Left renal pelvis (tissue), 4 donors: Measurements from ENCODE around the gene RBM26. TPM values are rescaled to one million over a fixed set of nuclear protein-coding genes. Genes with fewer than 3 reads are reported as not detected.

Experiments used
- DNase-seq, 4 donors: peaks; one replicate each; pipeline ENCODE4 v3.0.0-alpha.2; 2013; ENCODE audit warnings: low read depth in 4 of 4, low spot score in 3 of 4
- polyA plus RNA-seq, 4 donors: library from polyadenylated mRNA; unstranded; fragments of 120-200 nt; gene quantifications; one replicate each; pipeline ENCODE4 v1.2.1, GENCODE V29; 2013; ENCODE audit not compliant: insufficient read length in 4 of 4

RBM26 gene
- 10 to 100 TPM; 80.3 to 88.7 (median 84.9) TPM for polyA plus RNA-seq

- DNase-seq = peak; percentile 92 to 96 (median 94)
Measured at GRCh38 chr13:79405831-79406596, at the start of gene RBM26. RBM26 (minus strand) TSS chr13:79406255; CDS start chr13:79405774, 481 bp downstream.

- no peak for DNase-seq
Measured at GRCh38 chr13:79455331-79455730, 49.3 kb upstream of the RBM26 start.

- no peak for DNase-seq
Measured at GRCh38 chr13:79452239-79452913, 46.3 kb upstream of the RBM26 start.

- no peak for DNase-seq
Measured at GRCh38 chr13:79451500-79451962, 45.5 kb upstream of the RBM26 start.

- DNase-seq = no peak
Measured at GRCh38 chr13:79450110-79450509, 44.1 kb upstream of the RBM26 start.

- no peak for DNase-seq
Measured at GRCh38 chr13:79448413-79448812, 42.4 kb upstream of the RBM26 start.

- no peak for DNase-seq
Measured at GRCh38 chr13:79447741-79448140, 41.7 kb upstream of the RBM26 start.

GRCh38 chr13:79447141-79447540, 41.1 kb upstream of the RBM26 start:
- no peak for DNase-seq

- DNase-seq = no peak
Measured at GRCh38 chr13:79445968-79446645, 40.1 kb upstream of the RBM26 start.

GRCh38 chr13:79442706-79443105, 36.7 kb upstream of the RBM26 start:
- DNase-seq = no peak

- no peak for DNase-seq
Measured at GRCh38 chr13:79442221-79442620, 36.2 kb upstream of the RBM26 start.

- no peak for DNase-seq
Measured at GRCh38 chr13:79440958-79441528, 35.0 kb upstream of the RBM26 start.

- no peak for DNase-seq
Measured at GRCh38 chr13:79439275-79439674, 33.2 kb upstream of the RBM26 start.

- no peak for DNase-seq
Measured at GRCh38 chr13:79435561-79435990, 29.5 kb upstream of the RBM26 start.

GRCh38 chr13:79434556-79434955, 28.5 kb upstream of the RBM26 start:
- DNase-seq = no peak

GRCh38 chr13:79432992-79433391, 26.9 kb upstream of the RBM26 start:
- DNase-seq = no peak

- no peak for DNase-seq
Measured at GRCh38 chr13:79432086-79432485, 26.0 kb upstream of the RBM26 start.

GRCh38 chr13:79429309-79429708, 23.3 kb upstream of the RBM26 start:
- DNase-seq = no peak

- no peak for DNase-seq
Measured at GRCh38 chr13:79427883-79428282, 21.8 kb upstream of the RBM26 start.

- DNase-seq = no peak
Measured at GRCh38 chr13:79427265-79427664, 21.2 kb upstream of the RBM26 start.
